Measurements from ENCODE around the gene RNF121. TPM values are rescaled to one million over a fixed set of nuclear protein-coding genes. Genes with fewer than 3 reads are reported as not detected.

RNF121 gene
- 11.5 and 28.4 TPM in 2 replicates for total RNA-seq

GRCh38 chr11:71928737-71929443, at the start of gene RNF121:
TSS of gene RNF121 (plus strand) at chr11:71929046. CDS start at chr11:71929062, 16 bp downstream.

GRCh38 chr11:71927820-71928736, 768 bp upstream of the RNF121 start, which contains the start of gene XNDC1N:
TSS of gene XNDC1N (minus strand) at chr11:71928594. CDS start at chr11:71923353, 5,241 bp downstream.

GRCh38 chr11:71998649-71999310, 69.9 kb downstream of the RNF121 start, which contains the start of gene IL18BP:
TSS of gene IL18BP (plus strand) at chr11:71998909. CDS start at chr11:71999985, 1,076 bp downstream.

Other genes with a start within 250 kb of the RNF121 start
- gene DEFB108B, start 95.8 kb upstream of the RNF121 start, total RNA-seq = not detected in 2 replicates
- gene DEFB131B, start 50.6 kb upstream of the RNF121 start, total RNA-seq = not detected in 2 replicates
- gene XNDC1N, start 452 bp upstream of the RNF121 start, total RNA-seq = 2.2 and 7.5 TPM in 2 replicates
- 0.24 and 0.64 TPM in 2 replicates for gene IL18BP, start 69.9 kb downstream of the RNF121 start, total RNA-seq
- 53.3 and 90.4 TPM in 2 replicates for gene NUMA1, start 151.5 kb downstream of the RNF121 start, total RNA-seq
- gene LRRC51, start 151.8 kb downstream of the RNF121 start, total RNA-seq = 3.2 and 4.8 TPM in 2 replicates
- 81.2 and 103 TPM in 2 replicates for gene LAMTOR1, start 174.3 kb downstream of the RNF121 start, total RNA-seq
- gene TOMT, start 176.9 kb downstream of the RNF121 start, total RNA-seq = not detected in 2 replicates
- 14.3 and 15.2 TPM in 2 replicates for gene ANAPC15, start 183.6 kb downstream of the RNF121 start, total RNA-seq
- gene FOLR3, start 206.7 kb downstream of the RNF121 start, total RNA-seq = 10.7 and 14.2 TPM in 2 replicates